HG02870 (cell line): ENCODE measurements around the gene SNX25.
A peak's percentile ranks its signal among the peaks of the same experiment; 100 is the strongest.
"Not testable (repeated sequence)": the region's sequence is repeated elsewhere in the genome, so short reads cannot be mapped to it uniquely, and the experiment has no call there.

Source experiments
- ATAC-seq: cut with Tn5 transposase; IDR thresholded peaks from one replicate; pipeline ENCODE4 v1.9.1; 2021; ENCODE audit warnings: mild to moderate bottlenecking, moderate library complexity; ENCODE audit not compliant: unreplicated experiment

The SNX25 gene

GRCh38 chr4:185204238-185204910 is 5.0 kb upstream of the SNX25 start:
- ATAC-seq: no peak

- ATAC-seq: not testable (repeated sequence)
Observed at GRCh38 chr4:185205073-185205472, 4.3 kb upstream of the SNX25 start.

GRCh38 chr4:185205697-185206342 is 3.6 kb upstream of the SNX25 start:
- ATAC-seq: no peak

GRCh38 chr4:185207466-185207865 is 1.9 kb upstream of the SNX25 start:
- ATAC-seq: no peak

- ATAC-seq: not testable (repeated sequence)
Observed at GRCh38 chr4:185209852-185210101, 379 bp downstream of the SNX25 start.

- ATAC-seq: peak; percentile 2
Observed at GRCh38 chr4:185210102-185210981, 944 bp downstream of the SNX25 start.

- no peak for ATAC-seq
Observed at GRCh38 chr4:185211035-185211434, 1.6 kb downstream of the SNX25 start.

GRCh38 chr4:185211641-185212040 is 2.2 kb downstream of the SNX25 start:
- ATAC-seq: no peak

- ATAC-seq: no peak
Observed at GRCh38 chr4:185212581-185212980, 3.2 kb downstream of the SNX25 start.

- peak; percentile 33 for ATAC-seq
Observed at GRCh38 chr4:185213877-185214276, 4.5 kb downstream of the SNX25 start.

GRCh38 chr4:185215261-185215660 is 5.9 kb downstream of the SNX25 start:
- ATAC-seq: no peak

- ATAC-seq: no peak
Observed at GRCh38 chr4:185217408-185217975, 8.1 kb downstream of the SNX25 start.

- ATAC-seq: no peak
Observed at GRCh38 chr4:185218312-185218711, 8.9 kb downstream of the SNX25 start.

- ATAC-seq: peak; percentile 64
Observed at GRCh38 chr4:185219551-185220344, 10.3 kb downstream of the SNX25 start.

- no peak for ATAC-seq
Observed at GRCh38 chr4:185221491-185221890, 12.1 kb downstream of the SNX25 start.

- ATAC-seq: no peak
Observed at GRCh38 chr4:185221912-185222311, 12.5 kb downstream of the SNX25 start.

- no peak for ATAC-seq
Observed at GRCh38 chr4:185222598-185222997, 13.2 kb downstream of the SNX25 start.

- no peak for ATAC-seq
Observed at GRCh38 chr4:185224597-185224996, 15.2 kb downstream of the SNX25 start.

- ATAC-seq: no peak
Observed at GRCh38 chr4:185225940-185226339, 16.5 kb downstream of the SNX25 start.

- no peak for ATAC-seq
Observed at GRCh38 chr4:185227131-185227551, 17.7 kb downstream of the SNX25 start.
